ENCODE data around the gene AQP3. TPM values are rescaled to one million over a fixed set of nuclear protein-coding genes. Genes with fewer than 3 reads are reported as not detected.
"Not testable (repeated sequence)": the region's sequence is repeated elsewhere in the genome, so short reads cannot be mapped to it uniquely, and the experiment has no call there.

AQP3 gene
- polyA plus RNA-seq, 1 donor from 2014 or later, result 18.7 TPM

DNA sequence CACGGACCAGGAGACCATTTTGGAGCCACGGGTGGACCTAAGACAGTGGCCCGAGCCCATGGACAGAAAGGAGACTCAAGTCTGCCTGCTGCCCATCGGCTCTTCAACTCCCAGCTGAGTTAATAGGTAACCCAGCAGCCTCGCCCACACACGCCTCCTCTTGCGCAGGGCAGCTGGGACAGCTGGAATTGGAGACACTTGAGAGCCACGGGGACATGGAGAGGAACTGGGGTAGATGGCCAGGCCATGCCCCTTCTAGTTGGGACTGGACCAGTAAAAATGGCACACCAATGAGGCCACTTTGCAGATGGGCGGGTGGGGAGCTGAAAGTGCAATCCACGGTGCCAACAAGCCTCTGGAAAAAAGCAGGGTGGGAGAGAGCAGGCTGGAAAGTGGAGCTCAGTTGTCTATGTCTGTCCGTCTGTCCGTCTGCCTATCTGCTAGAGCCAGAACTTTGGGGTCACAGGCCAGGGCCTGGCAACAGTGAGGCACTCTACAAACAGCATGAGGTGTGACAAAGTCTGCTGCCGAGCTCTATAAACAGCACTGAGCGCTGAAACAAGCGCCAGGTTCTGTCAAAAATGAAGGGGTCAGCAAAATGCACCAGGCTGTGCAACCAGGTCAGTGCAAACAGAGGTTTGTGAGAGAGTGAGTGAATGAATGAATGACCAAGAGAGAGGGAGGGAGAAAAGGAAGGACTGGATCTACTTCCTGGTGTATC, 52.1 kb downstream of the AQP3 start:
- H3K27ac Mint-ChIP-seq, H3K9me3 Mint-ChIP-seq, H3K4me1 Mint-ChIP-seq, H3K4me3 Mint-ChIP-seq, H3K36me3 Mint-ChIP-seq: not testable (repeated sequence)
- H3K27me3 Mint-ChIP-seq, result peaks cover 11% of the 10 kb centered on the region

DNA sequence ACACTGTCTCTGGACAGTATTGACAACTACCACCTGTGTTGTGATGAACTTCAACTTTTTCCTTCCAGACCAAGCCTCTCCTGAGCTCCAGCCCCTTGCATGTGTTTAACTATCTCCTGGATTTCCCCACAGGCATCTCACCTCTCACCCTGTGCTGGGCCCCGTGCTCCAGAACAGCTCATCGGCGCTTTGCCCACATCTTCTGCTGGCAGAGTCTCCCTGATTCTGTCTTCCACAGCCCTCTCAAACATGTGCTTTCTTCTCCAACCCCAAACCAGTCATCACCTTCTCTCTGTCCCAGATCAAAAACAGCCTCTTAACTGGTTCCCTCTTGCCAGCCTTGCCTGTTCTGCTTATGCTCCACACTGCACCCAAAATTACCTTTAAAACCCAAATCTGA, 53.4 kb downstream of the AQP3 start:
- H3K27ac Mint-ChIP-seq, H3K4me3 Mint-ChIP-seq, H3K27me3 Mint-ChIP-seq, H3K9me3 Mint-ChIP-seq, H3K36me3 Mint-ChIP-seq, H3K4me1 Mint-ChIP-seq: not testable (repeated sequence)

DNA sequence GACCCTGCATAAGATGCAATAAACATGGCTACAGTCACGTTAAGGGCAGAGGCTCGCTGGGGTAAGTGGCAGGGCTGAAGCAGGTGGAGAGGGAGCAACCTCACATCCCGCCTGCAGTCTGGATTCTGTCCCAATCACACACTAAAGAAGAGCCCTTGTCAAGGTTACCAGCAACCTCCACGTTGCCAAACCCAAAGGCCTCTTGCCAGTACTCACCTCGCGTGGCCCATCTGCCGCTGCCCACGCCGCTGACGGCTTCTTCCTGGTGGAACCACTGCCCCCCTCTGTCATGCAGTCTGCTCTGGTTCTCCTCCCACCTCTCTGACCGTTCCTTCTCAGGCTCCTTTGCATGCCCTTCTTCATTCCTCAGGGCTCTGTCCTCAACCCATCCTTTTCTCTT, 53.8 kb downstream of the AQP3 start:
- Mint-ChIP-seq H3K9me3 (no peaks in the 10 kb centered on the region), H3K4me1 (no peaks in the 10 kb centered on the region), H3K4me3 (no peak overlapping the region), H3K27ac (no peak overlapping the region), H3K27me3 (peaks cover 10% of the 10 kb centered on the region), H3K36me3 (peaks cover 2% of the 10 kb centered on the region)

DNA sequence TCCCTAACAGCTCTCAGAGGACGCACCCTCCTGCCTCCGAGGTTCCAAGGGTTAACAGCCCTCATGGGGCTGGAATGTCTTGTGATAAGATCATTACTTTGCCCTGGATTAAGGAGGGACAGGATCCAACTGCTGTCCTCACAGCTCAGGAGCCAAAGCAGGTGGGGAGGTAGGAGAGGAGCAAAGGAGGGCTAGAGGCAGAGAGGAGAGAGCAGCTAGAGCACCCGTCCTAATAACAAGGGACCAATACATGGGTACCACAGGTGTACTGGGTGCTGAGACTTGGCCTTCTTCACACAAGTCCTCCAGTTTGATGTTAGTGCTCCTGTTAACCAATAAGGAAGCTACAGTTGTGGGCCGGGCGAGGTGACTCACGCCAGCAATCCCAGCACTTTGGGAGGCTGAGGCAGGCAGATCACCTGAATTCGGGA, 54.8 kb downstream of the AQP3 start:
- H3K4me3 Mint-ChIP-seq, H3K4me1 Mint-ChIP-seq: not testable (repeated sequence)

More for the DNA sequence above, 54.8 kb downstream of the AQP3 start:
- H3K27me3 Mint-ChIP-seq, H3K36me3 Mint-ChIP-seq, H3K9me3 Mint-ChIP-seq, H3K27ac Mint-ChIP-seq: not testable (repeated sequence)

Other genes starting within 250 kb of the AQP3 start
- gene SPINK4, start 207.4 kb downstream of the AQP3 start, polyA plus RNA-seq, result not detected
- 89.3 TPM for gene BAG1, start 182.9 kb downstream of the AQP3 start, polyA plus RNA-seq
- gene CHMP5, start 182.5 kb downstream of the AQP3 start, polyA plus RNA-seq, result 43.8 TPM
- 57.9 TPM for gene NFX1, start 157.1 kb downstream of the AQP3 start, polyA plus RNA-seq
- not detected for gene AQP7, start 45.0 kb downstream of the AQP3 start, polyA plus RNA-seq
- 18.9 TPM for gene NOL6, start 26.3 kb upstream of the AQP3 start, polyA plus RNA-seq
- not detected for gene ANKRD18B, start 76.7 kb upstream of the AQP3 start, polyA plus RNA-seq